ENCODE data around the gene IGF1R.

- TF ChIP-seq POLR2A (IDR thresholded peaks at IDR 0.05): no peak
- no peak for TF ChIP-seq CTCF (IDR thresholded peaks at IDR 0.05)
These were observed 15.3 kb downstream of the IGF1R start for GRCh38 chr15:98663606-98664005.
